ENCODE data around the gene CPSF2.
A peak's percentile ranks its signal among the peaks of the same experiment; 100 is the strongest.
"Not testable (repeated sequence)": the region's sequence is repeated elsewhere in the genome, so short reads cannot be mapped to it uniquely, and the experiment has no call there.

The CPSF2 gene

DNA sequence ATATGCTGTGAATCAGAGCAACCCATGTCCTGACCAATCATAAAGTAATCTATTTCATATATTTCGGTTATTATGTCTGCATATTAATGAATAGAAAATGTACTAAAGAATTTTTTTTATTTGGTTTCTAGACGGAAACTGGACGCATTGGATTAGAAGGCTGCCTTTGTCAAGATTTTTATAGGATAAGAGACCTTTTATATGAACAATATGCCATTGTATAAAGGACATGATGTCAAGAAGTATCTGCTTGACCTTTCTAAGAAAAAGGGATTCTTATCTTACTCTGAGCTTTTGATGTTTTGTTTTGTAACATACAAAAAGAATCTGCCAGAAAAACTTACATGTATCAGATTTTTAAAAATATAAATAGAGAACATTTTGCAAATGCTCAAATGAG is 39.8 kb downstream of the CPSF2 start:
- H3K9me3 ChIP-seq (ENCODE audit: control insufficient read depth, insufficient read depth, low read length): no peaks in the 10 kb centered on the region
- no peak overlapping the region for H3K9ac ChIP-seq (ENCODE audit: low read depth, low read length)
- no peaks in the 10 kb centered on the region for H3K27me3 ChIP-seq (ENCODE audit: control insufficient read depth, insufficient read depth, low read length)
- no peak overlapping the region for H3K4me3 ChIP-seq (ENCODE audit: low read depth, low read length)
- H3K36me3 ChIP-seq (ENCODE audit: control insufficient read depth, insufficient read depth, low read length): peaks cover 19% of the 10 kb centered on the region
- H3K4me1 ChIP-seq (ENCODE audit: control insufficient read depth, insufficient read depth, low read length): no peaks in the 10 kb centered on the region

DNA sequence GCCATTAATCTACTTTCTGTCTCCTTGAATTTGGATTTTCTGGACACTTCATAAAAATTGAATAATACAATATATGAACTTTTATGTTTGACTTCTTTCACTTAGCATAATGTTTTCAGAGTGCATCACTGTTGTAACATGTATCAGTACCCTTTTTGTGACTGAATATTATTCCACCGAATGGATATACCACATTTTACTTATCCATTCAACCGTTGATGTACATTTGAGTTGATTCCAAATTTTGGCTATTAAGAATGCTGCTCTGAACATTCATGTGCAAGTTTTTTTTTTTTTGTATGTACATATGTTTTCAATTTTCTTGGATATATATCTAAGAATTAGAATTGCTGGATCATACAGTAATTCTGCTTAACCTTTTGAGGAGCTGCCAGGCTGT is 43.2 kb downstream of the CPSF2 start:
- H3K27me3 ChIP-seq (ENCODE audit: control insufficient read depth, insufficient read depth, low read length): no peaks in the 10 kb centered on the region
- H3K9me3 ChIP-seq (ENCODE audit: control insufficient read depth, insufficient read depth, low read length): no peaks in the 10 kb centered on the region
- no peak overlapping the region for H3K9ac ChIP-seq (ENCODE audit: low read depth, low read length)
- H3K4me1 ChIP-seq (ENCODE audit: control insufficient read depth, insufficient read depth, low read length): no peaks in the 10 kb centered on the region
- peaks cover 16% of the 10 kb centered on the region for H3K36me3 ChIP-seq (ENCODE audit: control insufficient read depth, insufficient read depth, low read length)
- no peak overlapping the region for H3K4me3 ChIP-seq (ENCODE audit: low read depth, low read length)

- no peak overlapping the region for H3K9ac ChIP-seq (ENCODE audit: low read depth, low read length)
- H3K27me3 ChIP-seq (ENCODE audit: control insufficient read depth, insufficient read depth, low read length): no peaks in the 10 kb centered on the region
- no peaks in the 10 kb centered on the region for H3K36me3 ChIP-seq (ENCODE audit: control insufficient read depth, insufficient read depth, low read length)
- H3K4me3 ChIP-seq (ENCODE audit: low read depth, low read length): no peak overlapping the region
- H3K9me3 ChIP-seq (ENCODE audit: control insufficient read depth, insufficient read depth, low read length): no peaks in the 10 kb centered on the region
- no peaks in the 10 kb centered on the region for H3K4me1 ChIP-seq (ENCODE audit: control insufficient read depth, insufficient read depth, low read length)
These were observed 51.9 kb downstream of the CPSF2 start for GRCh38 chr14:92173668-92174067.

GRCh38 chr14:92175811-92176210 is 54.0 kb downstream of the CPSF2 start:
- Histone ChIP-seq H3K4me1 (ENCODE audit: control insufficient read depth, insufficient read depth, low read length) (no peaks in the 10 kb centered on the region), H3K9me3 (ENCODE audit: control insufficient read depth, insufficient read depth, low read length) (no peaks in the 10 kb centered on the region), H3K27me3 (ENCODE audit: control insufficient read depth, insufficient read depth, low read length) (no peaks in the 10 kb centered on the region), H3K36me3 (ENCODE audit: control insufficient read depth, insufficient read depth, low read length) (no peaks in the 10 kb centered on the region), H3K9ac (ENCODE audit: low read depth, low read length) (no peak overlapping the region), H3K4me3 (ENCODE audit: low read depth, low read length) (no peak overlapping the region)

DNA sequence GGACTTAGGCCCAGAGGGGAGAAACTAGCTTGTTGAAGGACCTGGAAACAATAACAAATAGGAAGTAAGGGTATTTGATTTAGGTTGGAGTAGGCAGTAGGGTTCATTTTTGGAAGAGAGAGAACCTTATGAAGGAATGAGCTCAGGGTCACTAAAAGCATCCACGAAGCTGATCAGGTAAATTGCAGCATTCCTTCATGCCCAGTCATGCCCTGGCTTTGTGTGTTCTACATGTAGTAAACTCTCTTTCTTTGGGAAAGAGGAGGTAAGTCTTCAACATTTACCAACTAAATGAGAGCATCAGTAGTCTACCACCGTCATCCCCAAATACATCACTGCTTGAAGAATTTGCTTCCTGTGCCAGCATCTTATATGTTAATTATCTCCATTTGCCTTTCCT is 54.7 kb downstream of the CPSF2 start:
- no peaks in the 10 kb centered on the region for H3K9me3 ChIP-seq (ENCODE audit: control insufficient read depth, insufficient read depth, low read length)
- no peaks in the 10 kb centered on the region for H3K36me3 ChIP-seq (ENCODE audit: control insufficient read depth, insufficient read depth, low read length)
- H3K4me1 ChIP-seq (ENCODE audit: control insufficient read depth, insufficient read depth, low read length): no peaks in the 10 kb centered on the region
- H3K9ac ChIP-seq (ENCODE audit: low read depth, low read length): no peak overlapping the region
- H3K27me3 ChIP-seq (ENCODE audit: control insufficient read depth, insufficient read depth, low read length): no peaks in the 10 kb centered on the region
- H3K4me3 ChIP-seq (ENCODE audit: low read depth, low read length): no peak overlapping the region

GRCh38 chr14:92179178-92179577 is 57.4 kb downstream of the CPSF2 start:
- not testable (repeated sequence) for H3K9me3 ChIP-seq (ENCODE audit: control insufficient read depth, insufficient read depth, low read length); H3K9ac ChIP-seq (ENCODE audit: low read depth, low read length); H3K36me3 ChIP-seq (ENCODE audit: control insufficient read depth, insufficient read depth, low read length); H3K4me3 ChIP-seq (ENCODE audit: low read depth, low read length); H3K27me3 ChIP-seq (ENCODE audit: control insufficient read depth, insufficient read depth, low read length); H3K4me1 ChIP-seq (ENCODE audit: control insufficient read depth, insufficient read depth, low read length)

GRCh38 chr14:92185559-92185958 is 63.8 kb downstream of the CPSF2 start:
- no peaks in the 10 kb centered on the region for H3K27me3 ChIP-seq (ENCODE audit: control insufficient read depth, insufficient read depth, low read length)
- no peaks in the 10 kb centered on the region for H3K4me1 ChIP-seq (ENCODE audit: control insufficient read depth, insufficient read depth, low read length)
- no peak overlapping the region for H3K4me3 ChIP-seq (ENCODE audit: low read depth, low read length)
- H3K9ac ChIP-seq (ENCODE audit: low read depth, low read length): no peak overlapping the region
- H3K36me3 ChIP-seq (ENCODE audit: control insufficient read depth, insufficient read depth, low read length): no peaks in the 10 kb centered on the region
- peaks cover 4% of the 10 kb centered on the region for H3K9me3 ChIP-seq (ENCODE audit: control insufficient read depth, insufficient read depth, low read length)

DNA sequence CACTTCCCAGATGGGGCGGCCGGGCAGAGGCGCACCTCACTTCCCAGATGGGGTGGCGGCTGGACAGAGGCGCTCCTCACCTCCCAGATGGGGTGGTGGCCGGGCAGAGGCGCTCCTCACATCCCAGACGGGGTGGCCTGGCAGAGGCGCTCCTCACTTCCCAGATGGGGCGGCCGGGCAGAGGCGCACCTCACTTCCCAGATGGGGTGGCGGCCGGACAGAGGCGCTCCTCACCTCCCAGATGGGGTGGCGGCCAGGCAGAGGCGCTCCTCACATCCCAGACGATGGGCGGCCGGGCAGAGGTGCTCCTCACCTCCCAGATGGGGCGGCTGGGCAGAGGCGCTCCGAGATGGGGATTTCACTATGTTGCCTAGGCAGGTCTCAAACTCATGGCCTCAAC is 65.8 kb downstream of the CPSF2 start:
- H3K36me3 ChIP-seq (ENCODE audit: control insufficient read depth, insufficient read depth, low read length); H3K4me3 ChIP-seq (ENCODE audit: low read depth, low read length); H3K9me3 ChIP-seq (ENCODE audit: control insufficient read depth, insufficient read depth, low read length); H3K9ac ChIP-seq (ENCODE audit: low read depth, low read length); H3K27me3 ChIP-seq (ENCODE audit: control insufficient read depth, insufficient read depth, low read length); H3K4me1 ChIP-seq (ENCODE audit: control insufficient read depth, insufficient read depth, low read length): not testable (repeated sequence)

GRCh38 chr14:92190768-92191167 is 69.0 kb downstream of the CPSF2 start:
- no peak overlapping the region for H3K9ac ChIP-seq (ENCODE audit: low read depth, low read length)
- H3K9me3 ChIP-seq (ENCODE audit: control insufficient read depth, insufficient read depth, low read length): peaks cover 4% of the 10 kb centered on the region
- no peak overlapping the region for H3K4me3 ChIP-seq (ENCODE audit: low read depth, low read length)
- H3K36me3 ChIP-seq (ENCODE audit: control insufficient read depth, insufficient read depth, low read length): no peaks in the 10 kb centered on the region
- no peaks in the 10 kb centered on the region for H3K27me3 ChIP-seq (ENCODE audit: control insufficient read depth, insufficient read depth, low read length)
- no peaks in the 10 kb centered on the region for H3K4me1 ChIP-seq (ENCODE audit: control insufficient read depth, insufficient read depth, low read length)

GRCh38 chr14:92198804-92199203 is 77.0 kb downstream of the CPSF2 start:
- no peaks in the 10 kb centered on the region for H3K4me1 ChIP-seq (ENCODE audit: control insufficient read depth, insufficient read depth, low read length)
- peaks cover 11% of the 10 kb centered on the region for H3K27me3 ChIP-seq (ENCODE audit: control insufficient read depth, insufficient read depth, low read length)
- no peaks in the 10 kb centered on the region for H3K9me3 ChIP-seq (ENCODE audit: control insufficient read depth, insufficient read depth, low read length)
- no peak overlapping the region for H3K9ac ChIP-seq (ENCODE audit: low read depth, low read length)
- H3K4me3 ChIP-seq (ENCODE audit: low read depth, low read length): no peak overlapping the region
- no peaks in the 10 kb centered on the region for H3K36me3 ChIP-seq (ENCODE audit: control insufficient read depth, insufficient read depth, low read length)

DNA sequence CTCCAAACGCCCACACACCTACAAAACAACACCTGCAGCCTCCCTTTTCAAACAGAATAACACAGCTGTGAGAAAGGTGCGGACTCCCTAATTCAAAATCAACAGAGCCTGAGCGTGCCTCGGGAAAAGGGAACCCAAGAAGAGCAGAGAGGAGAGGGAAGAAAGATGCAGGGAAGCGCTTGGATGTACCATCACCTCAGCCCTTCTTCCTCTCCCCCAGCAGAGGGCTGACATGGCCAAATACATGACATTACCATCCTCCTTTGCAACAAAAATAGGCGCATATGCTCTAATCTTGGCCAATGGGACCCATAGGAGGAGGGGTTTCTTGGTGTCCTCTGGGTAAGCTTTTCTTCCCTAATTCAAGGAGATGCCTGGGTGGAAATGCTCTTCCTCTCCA is 78.0 kb downstream of the CPSF2 start:
- H3K9ac ChIP-seq (ENCODE audit: low read depth, low read length): no peak overlapping the region
- peaks cover 11% of the 10 kb centered on the region for H3K27me3 ChIP-seq (ENCODE audit: control insufficient read depth, insufficient read depth, low read length)
- H3K36me3 ChIP-seq (ENCODE audit: control insufficient read depth, insufficient read depth, low read length): no peaks in the 10 kb centered on the region
- H3K9me3 ChIP-seq (ENCODE audit: control insufficient read depth, insufficient read depth, low read length): no peaks in the 10 kb centered on the region
- no peaks in the 10 kb centered on the region for H3K4me1 ChIP-seq (ENCODE audit: control insufficient read depth, insufficient read depth, low read length)
- peak overlapping the region; percentile 12 for H3K4me3 ChIP-seq (ENCODE audit: low read depth, low read length)

GRCh38 chr14:92203116-92203515 is 81.3 kb downstream of the CPSF2 start:
- Histone ChIP-seq H3K9ac (ENCODE audit: low read depth, low read length) (no peak overlapping the region), H3K4me3 (ENCODE audit: low read depth, low read length) (no peak overlapping the region), H3K9me3 (ENCODE audit: control insufficient read depth, insufficient read depth, low read length) (no peaks in the 10 kb centered on the region), H3K36me3 (ENCODE audit: control insufficient read depth, insufficient read depth, low read length) (no peaks in the 10 kb centered on the region), H3K27me3 (ENCODE audit: control insufficient read depth, insufficient read depth, low read length) (peaks cover 11% of the 10 kb centered on the region), H3K4me1 (ENCODE audit: control insufficient read depth, insufficient read depth, low read length) (no peaks in the 10 kb centered on the region)

GRCh38 chr14:92204792-92205191 is 83.0 kb downstream of the CPSF2 start:
- no peak overlapping the region for H3K4me3 ChIP-seq (ENCODE audit: low read depth, low read length)

More at GRCh38 chr14:92204792-92205191, 83.0 kb downstream of the CPSF2 start:
- no peaks in the 10 kb centered on the region for H3K4me1 ChIP-seq (ENCODE audit: control insufficient read depth, insufficient read depth, low read length)
- no peaks in the 10 kb centered on the region for H3K9me3 ChIP-seq (ENCODE audit: control insufficient read depth, insufficient read depth, low read length)
- H3K27me3 ChIP-seq (ENCODE audit: control insufficient read depth, insufficient read depth, low read length): peaks cover 2% of the 10 kb centered on the region
- H3K9ac ChIP-seq (ENCODE audit: low read depth, low read length): no peak overlapping the region
- no peaks in the 10 kb centered on the region for H3K36me3 ChIP-seq (ENCODE audit: control insufficient read depth, insufficient read depth, low read length)

Measured in iPS-15b (cell line).